OCI-LY1 (cell line): ENCODE results near the gene MRPL45.

Experiments used
- EZH2 ChIP-seq: fragments of 200-600 bp; sonication (generic), shearing (Covaris generic); IDR thresholded peaks from 2 replicates; pipeline ENCODE4 v1.8.0; 2017; ENCODE audit warnings: borderline replicate concordance, mixed run types, mild to moderate bottlenecking, antibody characterized with exemption, low read length, moderate library complexity, mixed read lengths
- TF ChIP-seq, protein P1 (sequence below): fragments of 200-600 bp; sonication (generic), shearing (Covaris generic); IDR thresholded peaks from 2 replicates; pipeline ENCODE4 v1.5.1; 2017; ENCODE audit warnings: mild to moderate bottlenecking, antibody characterized with exemption, low read length, moderate library complexity, mixed read lengths

GRCh38 chr17:38354466-38354865 lies 57.5 kb downstream of the MRPL45 start:
- TF ChIP-seq, protein P1, sequence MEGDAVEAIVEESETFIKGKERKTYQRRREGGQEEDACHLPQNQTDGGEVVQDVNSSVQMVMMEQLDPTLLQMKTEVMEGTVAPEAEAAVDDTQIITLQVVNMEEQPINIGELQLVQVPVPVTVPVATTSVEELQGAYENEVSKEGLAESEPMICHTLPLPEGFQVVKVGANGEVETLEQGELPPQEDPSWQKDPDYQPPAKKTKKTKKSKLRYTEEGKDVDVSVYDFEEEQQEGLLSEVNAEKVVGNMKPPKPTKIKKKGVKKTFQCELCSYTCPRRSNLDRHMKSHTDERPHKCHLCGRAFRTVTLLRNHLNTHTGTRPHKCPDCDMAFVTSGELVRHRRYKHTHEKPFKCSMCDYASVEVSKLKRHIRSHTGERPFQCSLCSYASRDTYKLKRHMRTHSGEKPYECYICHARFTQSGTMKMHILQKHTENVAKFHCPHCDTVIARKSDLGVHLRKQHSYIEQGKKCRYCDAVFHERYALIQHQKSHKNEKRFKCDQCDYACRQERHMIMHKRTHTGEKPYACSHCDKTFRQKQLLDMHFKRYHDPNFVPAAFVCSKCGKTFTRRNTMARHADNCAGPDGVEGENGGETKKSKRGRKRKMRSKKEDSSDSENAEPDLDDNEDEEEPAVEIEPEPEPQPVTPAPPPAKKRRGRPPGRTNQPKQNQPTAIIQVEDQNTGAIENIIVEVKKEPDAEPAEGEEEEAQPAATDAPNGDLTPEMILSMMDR: no peak
- no peak for TF ChIP-seq EZH2
